Common myeloid progenitor, CD34-positive (primary cell): ENCODE results near the gene LURAP1L.

Experiments used
- CTCF ChIA-PET: fragments of 350-600 bp; sonication (Branson Sonifier 250); formaldehyde crosslinking; loops from one replicate; lab custom pipeline; 2021; ENCODE audit warnings: antibody characterized with exemption; lab: Charles Lee
- POLR2A ChIA-PET: fragments of 350-600 bp; sonication (Branson Sonifier 250); formaldehyde crosslinking; loops from one replicate; lab custom pipeline; 2021; ENCODE audit warnings: antibody characterized with exemption; lab: Charles Lee
- DNase-seq, 3 donors: peaks; one replicate each; pipeline versions ENCODE4 v3.0.0 to v3.0.0-alpha.2; 2013
- H3K27ac ChIP-seq, 2 experiments: 1 replicate in 1 of 2; 2 replicates in 1 of 2; pipeline ENCODE4 v1.7.0; 2013; ENCODE audit warnings: inconsistent platforms in 2 of 2, low read length in 2 of 2, mild to moderate bottlenecking in 2 of 2, low read depth in 1 of 2, moderate library complexity in 1 of 2; ENCODE audit not compliant: severe bottlenecking in 2 of 2, insufficient read depth in 1 of 2, poor library complexity in 1 of 2
- H3K27me3 ChIP-seq, 5 experiments: replicated peaks in 2 of 5; 1 replicate in 3 of 5; 2 replicates in 2 of 5; pipeline versions ENCODE4 v1.6.1 to v1.7.0; 2013; ENCODE audit warnings: low read length in 4 of 5, mild to moderate bottlenecking in 2 of 5, moderate library complexity in 2 of 5, inconsistent platforms in 1 of 5; ENCODE audit not compliant: insufficient read depth in 5 of 5, control insufficient read depth in 4 of 5
- H3K36me3 ChIP-seq, 4 experiments: 1 replicate in 2 of 4; 2 replicates in 2 of 4; pipeline versions ENCODE4 v1.6.1 to v1.7.0; 2013; ENCODE audit warnings: low read length in 3 of 4, control low read depth in 1 of 4, mild to moderate bottlenecking in 1 of 4; ENCODE audit not compliant: control insufficient read depth in 4 of 4, insufficient read depth in 4 of 4
- H3K4me1 ChIP-seq, 4 experiments: 1 replicate in 3 of 4; 2 replicates in 1 of 4; pipeline versions ENCODE4 v1.6.1 to v1.7.1; 2013; ENCODE audit warnings: low read length in 3 of 4, mild to moderate bottlenecking in 3 of 4, control low read depth in 1 of 4, inconsistent platforms in 1 of 4, moderate library complexity in 1 of 4; ENCODE audit not compliant: control insufficient read depth in 4 of 4, insufficient read depth in 4 of 4; ENCODE audit errors: control extremely low read depth in 1 of 4
- H3K4me3 ChIP-seq, 7 experiments: 1 replicate in 4 of 7; 2 replicates in 3 of 7; pipeline versions ENCODE4 v1.5.1 to v1.7.0; 2013; ENCODE audit warnings: mild to moderate bottlenecking in 7 of 7, low read length in 6 of 7, moderate library complexity in 6 of 7, inconsistent platforms in 2 of 7, low read depth in 2 of 7, control low read depth in 1 of 7; ENCODE audit not compliant: insufficient read depth in 4 of 7, control insufficient read depth in 1 of 7; ENCODE audit errors: extremely low read depth in 1 of 7
- H3K9me3 ChIP-seq, 5 experiments: 1 replicate in 4 of 5; 2 replicates in 1 of 5; pipeline versions ENCODE4 v1.6.1 to v1.7.1; 2013; ENCODE audit warnings: low read length in 4 of 5, mild to moderate bottlenecking in 2 of 5, inconsistent platforms in 1 of 5, low read depth in 1 of 5, moderate library complexity in 1 of 5; ENCODE audit not compliant: control insufficient read depth in 4 of 5, insufficient read depth in 2 of 5; ENCODE audit errors: control extremely low read depth in 1 of 5
- WGBS: methylation state at CpG from one replicate; pipeline ENCODE4 v1.1.5; 2013; ENCODE audit not compliant: insufficient coverage; 5-methylcytosine and 5-hydroxymethylcytosine counted together

Gene LURAP1L

DNA sequence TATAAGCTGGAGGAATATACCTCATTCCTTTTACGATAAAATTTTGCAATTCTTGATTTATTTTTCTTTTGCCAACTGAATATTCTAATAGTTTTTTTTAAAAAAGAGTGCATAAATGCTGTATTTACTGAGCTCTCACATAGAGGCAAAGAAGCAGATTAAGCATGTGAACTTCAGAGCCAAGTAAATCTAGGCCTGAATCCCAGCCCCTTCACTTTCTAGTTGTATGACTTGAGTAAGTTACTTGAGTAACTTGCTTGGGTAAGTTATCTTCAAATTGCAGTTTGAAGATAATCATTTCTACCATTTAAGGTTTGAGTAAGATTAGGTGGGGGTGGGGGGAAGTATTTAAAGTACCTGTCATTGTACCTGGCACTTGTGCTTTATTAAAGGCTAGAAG, 21.8 kb downstream of the LURAP1L start:
- no CpG with 5 or more reads among the region's 1 CpG for WGBS
- Histone ChIP-seq H3K4me3 (no peak overlapping the region), H3K27me3 (no peaks in the 10 kb centered on the region), H3K27ac (no peak overlapping the region), H3K9me3 (no peaks in the 10 kb centered on the region), H3K36me3 (no peaks in the 10 kb centered on the region), H3K4me1 (no peaks in the 10 kb centered on the region)
- CTCF ChIA-PET: interaction anchor here (2.0 kb wide), 1 partner anchor 14 kb away, joined by 4 read pairs; no protein-coding TSS in a partner anchor
- no peak for DNase-seq
- POLR2A ChIA-PET: no interaction called here

DNA sequence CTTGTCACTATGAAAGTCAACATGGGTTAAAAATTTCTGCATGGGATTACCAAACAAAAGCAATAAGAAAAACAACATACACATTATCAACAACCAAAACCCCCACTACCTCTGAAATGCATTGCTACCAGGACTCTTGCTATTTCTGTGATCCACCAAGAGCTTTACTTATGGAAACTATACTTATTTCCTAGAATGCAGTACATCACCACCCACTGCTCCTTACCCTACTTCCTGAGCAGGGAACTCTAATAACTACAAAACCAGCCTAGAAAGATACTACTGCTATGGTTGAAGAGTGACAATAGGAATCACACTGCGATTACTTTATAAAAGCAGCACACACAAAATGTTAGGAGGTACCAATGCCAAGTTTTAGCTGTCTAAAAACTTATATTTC, 22.2 kb downstream of the LURAP1L start:
- WGBS: no CpG with 5 or more reads among the region's 1 CpG
- Histone ChIP-seq H3K27ac (no peak overlapping the region), H3K27me3 (no peaks in the 10 kb centered on the region), H3K36me3 (no peaks in the 10 kb centered on the region), H3K9me3 (no peaks in the 10 kb centered on the region), H3K4me3 (no peak overlapping the region), H3K4me1 (no peaks in the 10 kb centered on the region)
- ChIA-PET POLR2A (no interaction called here), CTCF (interaction anchor here (2.0 kb wide), 1 partner anchor 13 kb away, joined by 4 read pairs; no protein-coding TSS in a partner anchor)
- DNase-seq: no peak

DNA sequence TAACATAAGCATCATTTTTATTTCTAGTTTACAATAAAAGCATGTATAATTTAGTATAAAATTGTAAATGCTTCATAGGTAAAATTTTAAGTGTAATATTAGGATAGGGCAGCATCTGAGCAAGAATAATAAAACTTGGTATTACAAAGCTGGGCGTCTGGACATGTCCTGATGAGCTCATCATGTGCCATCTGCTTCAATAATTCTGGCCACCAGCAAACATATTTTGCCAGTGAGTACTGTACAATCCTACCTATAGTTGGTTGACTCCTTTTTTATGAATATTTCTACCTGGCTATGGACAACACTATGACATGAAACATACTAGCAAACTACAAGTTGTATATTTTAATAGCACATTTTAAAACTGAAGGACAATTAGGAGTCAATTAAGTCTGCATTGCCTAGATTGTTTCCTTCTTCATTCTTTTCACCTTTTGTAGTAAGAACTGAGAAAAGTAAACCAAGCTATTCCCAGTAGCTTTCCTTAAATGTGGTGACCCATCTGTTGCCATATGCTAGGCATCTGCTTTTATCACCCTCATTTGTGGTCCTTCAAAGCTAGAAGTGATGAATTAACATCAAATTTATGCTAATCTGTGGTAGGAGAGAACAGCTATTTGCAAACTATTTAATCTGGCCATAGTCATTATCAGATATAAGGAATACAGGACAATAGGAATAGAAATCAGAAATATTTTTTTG, 23.4 kb downstream of the LURAP1L start:
- no peaks in the 10 kb centered on the region for H3K27me3 ChIP-seq
- ChIA-PET POLR2A (no interaction called here), CTCF (interaction anchor here (2.0 kb wide), 1 partner anchor 12 kb away, joined by 4 read pairs; no protein-coding TSS in a partner anchor)
- no peaks in the 10 kb centered on the region for H3K9me3 ChIP-seq
- no peaks in the 10 kb centered on the region for H3K4me1 ChIP-seq
- no peaks in the 10 kb centered on the region for H3K36me3 ChIP-seq
- WGBS: 100% methylated on average over 1 of the region's 1 CpG
- no peak overlapping the region for H3K27ac ChIP-seq
- DNase-seq: no peak
- no peak overlapping the region for H3K4me3 ChIP-seq

DNA sequence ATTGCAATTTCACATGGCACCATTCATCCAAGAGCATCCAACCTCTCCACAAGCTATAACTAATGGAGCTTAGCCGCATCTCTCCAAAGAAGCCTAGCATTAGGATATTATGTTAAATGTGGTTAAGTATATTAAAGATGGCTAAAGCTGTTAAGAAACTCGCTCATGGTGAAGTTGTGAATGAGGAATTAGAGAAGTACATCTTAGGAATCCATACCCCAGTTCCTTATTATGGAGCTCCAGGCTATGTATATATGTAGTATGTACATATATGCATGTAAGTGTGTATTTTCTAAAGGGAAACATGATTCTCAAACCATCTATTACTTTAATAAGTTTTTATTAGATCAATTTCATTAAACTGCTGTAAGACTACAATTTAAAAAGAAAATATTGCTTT, 26.4 kb downstream of the LURAP1L start:
- no peak for DNase-seq
- H3K4me1 ChIP-seq: no peaks in the 10 kb centered on the region
- H3K36me3 ChIP-seq: no peaks in the 10 kb centered on the region
- ChIA-PET CTCF (interaction anchor here (0.6 kb wide), 1 partner anchor 76 kb away, joined by 3 read pairs; no protein-coding TSS in a partner anchor), POLR2A (no interaction called here)
- no peaks in the 10 kb centered on the region for H3K9me3 ChIP-seq
- H3K27me3 ChIP-seq: no peaks in the 10 kb centered on the region
- no peak overlapping the region for H3K4me3 ChIP-seq
- H3K27ac ChIP-seq: no peak overlapping the region
- whole genome bisulfite sequencing: no CpG with 5 or more reads among the region's 2 CpGs

DNA sequence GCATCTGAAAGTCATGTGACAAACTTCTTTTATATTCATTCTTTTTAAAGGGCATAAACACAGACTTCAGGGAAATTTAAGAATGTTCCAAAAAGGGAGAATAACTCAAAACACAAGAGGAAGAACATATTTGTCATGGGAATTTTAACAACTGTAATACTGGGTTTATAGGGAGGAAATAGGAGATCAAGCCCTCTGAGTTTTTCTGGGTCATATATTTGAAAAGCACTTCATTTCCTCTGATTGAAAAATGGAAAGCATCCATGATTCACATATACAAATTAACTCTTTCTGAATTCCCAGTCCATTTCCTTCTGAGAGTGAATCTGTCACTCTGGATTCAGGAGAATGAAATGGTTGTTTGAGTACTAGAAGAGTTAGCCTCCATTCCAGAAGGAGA, 26.8 kb downstream of the LURAP1L start:
- ChIA-PET CTCF (no interaction called here), POLR2A (no interaction called here)
- Histone ChIP-seq H3K27ac (no peak overlapping the region), H3K9me3 (no peaks in the 10 kb centered on the region), H3K36me3 (no peaks in the 10 kb centered on the region), H3K4me3 (no peak overlapping the region), H3K27me3 (no peaks in the 10 kb centered on the region), H3K4me1 (no peaks in the 10 kb centered on the region)
- DNase-seq: no peak

DNA sequence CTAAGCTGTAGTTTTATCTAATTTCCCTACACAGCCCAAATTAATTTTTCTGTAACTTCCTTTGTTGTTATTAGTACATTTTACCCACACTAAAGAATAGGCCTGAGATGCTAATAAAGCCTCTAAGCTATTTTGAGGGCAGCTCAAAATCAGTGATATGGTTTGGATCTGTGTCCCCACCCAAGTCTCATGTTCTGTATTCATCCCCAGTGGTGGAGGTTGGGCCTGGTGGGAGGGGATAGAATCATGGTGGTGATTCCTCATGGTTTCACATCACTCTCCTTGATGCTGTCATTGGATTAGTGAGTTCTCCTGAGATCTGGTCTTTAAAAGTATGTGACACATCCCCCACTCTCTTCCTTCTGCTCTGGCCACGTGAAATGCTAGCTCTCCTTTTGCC, 27.3 kb downstream of the LURAP1L start:
- H3K36me3 ChIP-seq: no peaks in the 10 kb centered on the region
- no peak for DNase-seq
- H3K4me3 ChIP-seq: no peak overlapping the region
- 82% methylated on average over 1 of the region's 1 CpG for WGBS
- POLR2A ChIA-PET: no interaction called here
- H3K4me1 ChIP-seq: no peaks in the 10 kb centered on the region
- no peaks in the 10 kb centered on the region for H3K9me3 ChIP-seq
- CTCF ChIA-PET: no interaction called here
- H3K27me3 ChIP-seq: no peaks in the 10 kb centered on the region
- no peak overlapping the region for H3K27ac ChIP-seq

DNA sequence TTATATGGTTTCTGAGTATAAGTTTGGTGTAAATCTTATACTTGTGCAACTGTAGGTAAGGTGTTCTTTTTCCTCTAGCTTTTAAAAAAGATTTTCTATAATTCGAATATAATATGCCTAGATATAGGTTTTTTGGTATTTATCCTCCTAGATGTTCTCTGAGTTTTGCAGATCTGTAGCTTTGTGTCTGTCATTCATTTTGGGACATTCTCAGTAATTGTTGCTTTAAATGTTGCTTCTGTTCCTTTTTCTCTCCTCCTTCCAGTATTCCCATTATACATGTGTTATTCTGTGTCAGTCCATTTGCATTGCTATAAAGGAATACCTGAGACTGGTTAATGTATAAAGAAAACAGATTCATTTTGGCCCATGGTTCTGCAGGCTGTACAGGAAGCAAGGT, 33.7 kb downstream of the LURAP1L start:
- no peaks in the 10 kb centered on the region for H3K36me3 ChIP-seq
- no peak for DNase-seq
- no peaks in the 10 kb centered on the region for H3K27me3 ChIP-seq
- WGBS: no CpG with 5 or more reads among the region's 1 CpG
- POLR2A ChIA-PET: no interaction called here
- CTCF ChIA-PET: no interaction called here
- no peaks in the 10 kb centered on the region for H3K4me1 ChIP-seq
- no peak overlapping the region for H3K27ac ChIP-seq
- H3K4me3 ChIP-seq: no peak overlapping the region
- no peaks in the 10 kb centered on the region for H3K9me3 ChIP-seq
